GM23338 (cell line): ENCODE data around the gene TENM3. TPM values are rescaled to one million over a fixed set of nuclear protein-coding genes. Genes with fewer than 3 reads are reported as not detected.

Source experiments
- ATAC-seq: fragments of 200-7000 bp; cut with Tn5 transposase; 3 replicates; pipeline ENCODE4 v1.9.1; 2020
- DNase-seq: peaks from one replicate; pipeline ENCODE4 v3.0.0-alpha.2; 2015; ENCODE audit warnings: low spot score
- H2AFZ ChIP-seq: fragments of 200-600 bp; sonication (generic); 2 replicates; pipeline ENCODE4 v1.8.0; 2016; ENCODE audit warnings: antibody characterized with exemption, mild to moderate bottlenecking, moderate library complexity
- H3F3A ChIP-seq: fragments of 200-600 bp; sonication (generic); replicated peaks from 2 replicates; pipeline ENCODE4 v1.8.0; 2017; ENCODE audit warnings: antibody characterized with exemption, mixed run types, low read depth
- H3K27ac ChIP-seq: fragments of 200-600 bp; sonication (generic); 2 replicates; pipeline ENCODE4 v1.6.1; 2016; ENCODE audit warnings: low read depth
- H3K27me3 ChIP-seq: fragments of 200-600 bp; sonication (generic); 2 replicates; pipeline ENCODE4 v1.8.0; 2016; ENCODE audit warnings: mild to moderate bottlenecking, mixed run types, moderate library complexity; ENCODE audit not compliant: insufficient read depth
- H3K36me3 ChIP-seq: fragments of 200-600 bp; sonication (generic); 2 replicates; pipeline ENCODE4 v1.8.0; 2016; ENCODE audit warnings: mild to moderate bottlenecking; ENCODE audit not compliant: insufficient read depth
- H3K4me1 ChIP-seq: fragments of 200-600 bp; sonication (generic); 2 replicates; pipeline ENCODE4 v1.8.0; 2016; ENCODE audit warnings: mild to moderate bottlenecking, moderate library complexity; ENCODE audit not compliant: insufficient read depth
- H3K4me2 ChIP-seq: fragments of 200-600 bp; sonication (generic); 2 replicates; pipeline ENCODE4 v1.7.1; 2017; ENCODE audit warnings: mixed run types
- H3K4me3 ChIP-seq: fragments of 200-600 bp; sonication (generic); 2 replicates; pipeline ENCODE4 v1.6.1; 2016; ENCODE audit warnings: mixed run types
- H3K79me2 ChIP-seq: fragments of 200-600 bp; sonication (generic); replicated peaks from 2 replicates; pipeline ENCODE4 v1.8.0; 2017; ENCODE audit warnings: mild to moderate bottlenecking; ENCODE audit not compliant: insufficient read depth
- H3K9me2 ChIP-seq: fragments of 200-600 bp; sonication (generic); 2 replicates; pipeline ENCODE4 v1.8.0; 2017; ENCODE audit not compliant: insufficient read depth
- H4K20me1 ChIP-seq: fragments of 200-600 bp; sonication (generic); replicated peaks from 2 replicates; pipeline ENCODE4 v1.8.0; 2017; ENCODE audit warnings: mild to moderate bottlenecking; ENCODE audit not compliant: insufficient read depth
- H3K27ac Mint-ChIP-seq: 2 replicates; pipeline ENCODE4 v1.8.0; 2020; ENCODE audit warnings: inconsistent platforms, mild to moderate bottlenecking, moderate library complexity, mixed read lengths
- H3K27me3 Mint-ChIP-seq: 3 replicates; pipeline ENCODE4 v1.8.0; 2022; ENCODE audit warnings: low read depth, mild to moderate bottlenecking, moderate library complexity, mixed read lengths, inconsistent platforms; ENCODE audit not compliant: insufficient read depth, poor library complexity
- H3K36me3 Mint-ChIP-seq: 3 replicates; pipeline ENCODE4 v1.8.0; 2021; ENCODE audit warnings: low read depth, mild to moderate bottlenecking, inconsistent platforms, moderate library complexity, mixed read lengths
- H3K4me1 Mint-ChIP-seq: 3 replicates; pipeline ENCODE4 v1.8.0; 2020; ENCODE audit warnings: mild to moderate bottlenecking, inconsistent platforms, mixed read lengths
- H3K4me3 Mint-ChIP-seq: 3 replicates; pipeline ENCODE4 v1.8.0; 2021; ENCODE audit warnings: moderate library complexity, mild to moderate bottlenecking, inconsistent platforms, mixed read lengths
- H3K9me3 Mint-ChIP-seq: 3 replicates; pipeline ENCODE4 v1.8.0; 2020; ENCODE audit warnings: moderate library complexity, mild to moderate bottlenecking, inconsistent platforms, mixed read lengths
- NANOG ChIP-seq: IDR thresholded peaks from 2 replicates; pipeline ENCODE4 v1.6.1; 2016; ENCODE audit warnings: antibody characterized with exemption, borderline replicate concordance
- POLR2AphosphoS5 ChIP-seq: IDR thresholded peaks from 2 replicates; pipeline ENCODE4 v1.6.1; 2016; ENCODE audit warnings: antibody characterized with exemption, low read depth
- REST ChIP-seq: IDR thresholded peaks from one replicate; pipeline ENCODE4 v1.6.1; 2018; ENCODE audit warnings: antibody characterized with exemption; ENCODE audit not compliant: unreplicated experiment
- ZNF462 ChIP-seq: fragments of 250-450 bp; sonication (Bioruptor Pico); IDR thresholded peaks from 2 replicates; pipeline ENCODE4 v1.5.0; 2020; ENCODE audit warnings: mild to moderate bottlenecking, moderate library complexity
- polyA plus RNA-seq: library from polyadenylated mRNA; unstranded; fragments of >200 nt; fragmentation: Nextera tagmentation; extraction: Ambion mirVana; gene quantifications from 2 replicates; pipeline ENCODE4 v1.2.1, GENCODE V29; 2016
- total RNA-seq: library from RNA; depleted of rRNA; stranded (reverse); fragments of >200 nt; shearing (Covaris generic); gene quantifications from 2 replicates; pipeline ENCODE4 v1.2.3, GENCODE V29; 2014

Gene TENM3
- total and polyA plus RNA-seq, 2 experiments from 2014 or later, result 22.2 to 128 TPM

GRCh38 chr4:182536221-182536811 lies 293.1 kb downstream of the TENM3 start:
- no peaks in the 10 kb centered on the region; the same call in 1 of the 2 replicates for H3F3A ChIP-seq
- ATAC-seq (peak; percentile 88), DNase-seq (peak; percentile 76)
- Mint-ChIP-seq H3K27me3 (no peaks in the 10 kb centered on the region), H3K9me3 (no peaks in the 10 kb centered on the region), H3K27ac (no peak overlapping the region; the same call in 1 of the 2 replicates), H3K4me3 (no peak overlapping the region; the same call in 2 of the 3 replicates), H3K36me3 (no peaks in the 10 kb centered on the region), H3K4me1 (peaks cover 19% of the 10 kb centered on the region)
- H3K79me2 ChIP-seq, result peaks cover 67% of the 10 kb centered on the region
- no peaks in the 10 kb centered on the region for H3K9me2 ChIP-seq
- H4K20me1 ChIP-seq, result no peaks in the 10 kb centered on the region
- TF ChIP-seq REST (no peak), POLR2AphosphoS5 (no peak), ZNF462 (CRISPR knock-in tag) (peak; percentile 77; the same call in 1 of the 2 replicates), NANOG (peak; percentile 38; the same call in 1 of the 2 replicates)
- H3K4me2 ChIP-seq, result peak overlapping the region; percentile 69
- H3K4me3 ChIP-seq, result no peak overlapping the region
- H3K4me1 ChIP-seq, result peaks cover 44% of the 10 kb centered on the region
- no peaks in the 10 kb centered on the region for H3K36me3 ChIP-seq
- peak overlapping the region; percentile 90 for H3K27ac ChIP-seq
- H3K27me3 ChIP-seq, result no peaks in the 10 kb centered on the region
- H2AFZ ChIP-seq, result no peak overlapping the region
